Activated T-helper 1 cell treated with anti-CD3 and anti-CD28 coated beads, Interleukin-2, amount 50 U/mL, for 16 hours (primary cell): ENCODE data around the gene TMEM178B.

Experiments
- DNase-seq, 2 donors: peaks; one replicate each; pipeline ENCODE4 v3.0.0-alpha.2; 2020; ENCODE audit warnings: low read depth in 1 of 2, low spot score in 1 of 2

TMEM178B gene

GRCh38 chr7:141460781-141461715 lies 387.2 kb downstream of the TMEM178B start:
- no peak for DNase-seq

- no peak for DNase-seq
These were observed 388.1 kb downstream of the TMEM178B start for GRCh38 chr7:141461924-141462323.

DNA sequence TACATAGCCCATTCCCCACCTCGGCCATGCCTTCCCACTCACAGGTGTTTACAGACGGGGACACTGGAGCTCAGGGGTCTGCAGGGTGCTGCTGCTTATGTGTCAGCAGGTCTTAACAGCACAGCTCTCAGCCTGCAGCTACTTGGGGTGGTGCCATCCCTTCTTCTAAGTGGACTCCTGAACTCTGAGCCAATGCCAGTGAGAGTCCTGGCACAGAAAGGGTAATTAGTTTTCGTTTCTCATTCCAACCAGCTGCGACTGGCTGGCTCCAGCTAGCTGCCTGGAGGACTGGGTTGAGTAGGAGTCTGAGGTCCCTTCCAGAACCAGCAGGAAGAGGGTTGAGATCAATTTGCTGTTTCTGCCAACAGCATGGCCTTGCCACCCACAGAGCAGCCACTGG lies 389.1 kb downstream of the TMEM178B start:
- no peak for DNase-seq

- DNase-seq, result no peak
These were observed 390.1 kb downstream of the TMEM178B start for GRCh38 chr7:141463986-141464385.

- no peak for DNase-seq
These were observed 390.7 kb downstream of the TMEM178B start for GRCh38 chr7:141464551-141464950.

GRCh38 chr7:141466151-141466904 lies 392.5 kb downstream of the TMEM178B start:
- no peak for DNase-seq

DNA sequence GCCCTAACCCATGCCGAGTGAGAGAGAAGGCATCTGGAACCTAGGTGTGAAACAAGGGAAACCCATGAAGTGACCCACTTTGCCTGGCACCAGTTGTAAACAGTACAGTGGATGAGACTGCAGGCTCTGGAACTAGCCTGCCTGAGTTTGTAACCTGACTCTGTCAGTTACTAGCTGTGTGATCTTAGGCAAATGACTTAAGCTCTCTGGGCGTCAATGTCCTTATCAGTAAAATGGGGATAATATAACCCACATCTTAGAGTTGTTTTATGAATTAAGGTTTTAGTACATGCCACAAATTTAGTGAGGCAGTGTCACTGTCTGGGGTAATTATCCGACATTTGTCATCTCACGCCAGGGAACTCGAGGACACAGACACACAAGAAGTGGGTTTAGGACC lies 394.5 kb downstream of the TMEM178B start:
- no peak for DNase-seq

DNA sequence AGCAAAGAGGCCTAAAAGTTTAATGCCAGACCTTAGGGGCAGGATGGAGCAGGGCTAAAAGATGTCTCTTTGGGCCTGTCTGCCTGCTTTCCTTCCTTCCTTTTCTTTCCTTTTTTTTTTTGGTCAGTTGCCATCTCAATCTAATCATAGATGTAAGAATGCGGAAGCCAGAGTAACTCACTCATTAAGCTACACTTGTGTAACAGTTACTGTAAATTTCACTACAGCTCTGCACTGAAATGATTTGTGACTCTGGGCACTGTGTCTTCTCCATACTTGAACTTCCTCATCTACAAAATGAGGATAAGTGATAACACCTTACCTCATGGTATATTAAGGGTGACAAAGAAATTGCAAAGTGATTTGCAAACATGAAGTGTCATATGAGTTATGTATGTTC lies 401.8 kb downstream of the TMEM178B start:
- DNase-seq, result no peak

GRCh38 chr7:141477865-141478264 lies 404.0 kb downstream of the TMEM178B start:
- no peak for DNase-seq

GRCh38 chr7:141478845-141479244 lies 405.0 kb downstream of the TMEM178B start:
- DNase-seq, result no peak

- DNase-seq, result no peak
These were observed 407.1 kb downstream of the TMEM178B start for GRCh38 chr7:141480953-141481352.

DNA sequence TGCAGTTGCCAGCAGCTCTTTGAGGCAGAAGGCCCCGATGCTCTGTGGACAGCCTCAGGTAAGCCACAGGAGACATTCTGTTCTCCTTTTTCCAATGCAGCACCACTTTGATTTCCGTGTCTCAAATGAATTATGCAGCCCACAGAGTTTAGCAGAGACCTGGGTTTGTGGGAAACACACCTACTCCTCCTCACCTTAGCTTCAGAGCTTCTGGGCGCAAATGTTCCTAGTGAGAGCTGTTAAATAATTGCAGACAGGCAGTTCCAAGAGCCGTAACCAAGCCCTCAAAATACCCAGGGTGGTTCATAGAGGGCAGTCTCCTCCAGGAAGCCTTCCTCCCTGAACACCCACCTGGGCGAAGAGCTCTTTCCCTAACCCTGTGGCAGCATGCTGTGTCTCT lies 408.1 kb downstream of the TMEM178B start:
- no peak for DNase-seq

DNA sequence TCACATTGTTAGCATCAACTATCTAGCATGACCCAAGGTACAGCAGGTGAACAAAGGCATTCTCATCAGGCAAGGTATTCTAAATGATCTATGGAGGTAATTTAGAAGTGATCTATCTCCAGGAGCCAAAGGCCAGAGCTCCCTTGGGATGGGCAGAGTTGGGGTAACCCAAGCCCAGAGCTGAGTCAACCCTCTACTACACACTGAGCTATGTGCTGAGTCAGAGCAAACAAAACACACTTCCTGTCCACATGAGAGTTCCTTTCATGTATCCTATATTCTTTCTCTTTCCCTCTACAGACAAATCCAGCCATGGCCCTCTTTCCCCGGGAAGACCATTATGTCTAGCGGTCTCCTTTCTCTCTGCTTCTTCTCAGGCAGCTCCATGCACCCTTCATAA lies 409.2 kb downstream of the TMEM178B start:
- DNase-seq, result no peak

DNA sequence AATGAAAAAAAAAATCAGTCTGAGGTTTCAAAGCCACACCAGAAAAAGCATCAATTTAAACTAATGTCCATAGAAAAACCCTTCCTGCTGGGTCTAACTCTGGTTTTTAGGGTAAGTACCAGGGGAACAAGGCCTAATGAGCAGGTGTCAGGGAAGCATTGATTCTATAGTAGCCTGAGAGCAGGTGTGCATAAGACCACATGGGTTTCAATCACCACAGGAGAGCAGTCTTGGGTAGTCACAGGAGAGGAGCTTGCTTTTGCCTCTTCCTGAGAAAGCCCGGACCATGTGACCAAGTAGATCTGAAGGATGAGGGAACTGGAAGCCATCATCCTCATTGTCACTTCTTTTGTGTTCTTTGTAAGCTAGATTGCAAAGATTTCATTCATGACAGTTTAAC lies 411.0 kb downstream of the TMEM178B start:
- DNase-seq, result no peak

DNA sequence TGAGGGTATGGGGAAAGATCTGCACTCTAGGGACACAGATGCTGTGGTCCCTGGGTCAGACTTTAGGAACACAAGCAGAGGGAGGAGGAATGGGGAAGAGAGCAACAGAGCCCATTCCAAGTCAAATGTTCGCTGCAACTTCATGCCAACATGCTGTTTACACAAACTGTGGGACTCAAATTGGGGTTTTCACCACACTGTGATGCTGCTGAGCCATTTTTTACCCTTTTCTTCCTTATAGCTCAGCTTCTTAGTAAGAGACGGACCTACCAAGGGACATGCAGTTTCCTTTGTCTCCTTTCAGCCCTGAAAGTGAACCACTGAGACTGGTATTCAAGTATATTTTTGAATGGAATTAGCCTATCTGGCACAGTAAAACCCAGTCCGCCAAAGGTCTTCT lies 413.1 kb downstream of the TMEM178B start:
- DNase-seq, result no peak

DNA sequence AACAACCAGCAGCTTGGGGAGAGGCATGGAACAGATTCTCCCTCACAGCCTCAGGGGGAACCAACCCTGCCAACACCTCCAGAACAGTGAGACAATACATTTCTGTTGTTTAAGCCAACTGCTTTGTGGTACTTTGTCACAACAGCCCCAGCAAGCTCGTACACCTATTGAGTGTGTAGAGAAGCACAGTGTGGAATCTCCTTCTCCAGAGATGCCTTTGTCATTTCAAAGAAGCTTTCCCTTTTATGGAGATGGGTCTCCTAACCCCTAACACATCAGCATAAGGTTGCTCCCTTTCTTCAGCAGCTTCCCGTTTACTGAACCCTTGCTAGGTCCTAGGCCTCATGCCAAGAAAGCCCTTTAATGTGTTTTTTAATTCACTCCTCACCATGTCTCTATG lies 416.6 kb downstream of the TMEM178B start:
- no peak for DNase-seq

DNA sequence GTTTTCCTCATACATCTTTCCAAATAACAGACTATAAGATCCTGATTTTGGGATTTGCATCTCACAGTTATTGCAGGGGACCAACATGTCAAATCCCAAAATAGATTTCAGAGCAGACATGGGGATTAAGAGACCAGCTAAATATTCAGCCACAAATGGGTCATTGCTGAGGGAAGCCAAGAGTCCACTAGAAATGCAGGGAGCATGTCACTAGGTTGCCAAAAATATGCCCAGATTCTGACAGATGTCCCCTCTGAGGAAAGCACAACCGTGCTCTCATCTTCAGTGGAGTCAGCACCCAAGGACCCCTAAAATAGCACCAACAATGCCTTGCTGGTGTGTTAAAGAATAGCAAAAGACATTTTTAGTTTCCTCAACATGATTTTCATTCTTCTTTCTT lies 421.2 kb downstream of the TMEM178B start:
- DNase-seq, result no peak

- no peak for DNase-seq
These were observed 423.5 kb downstream of the TMEM178B start for GRCh38 chr7:141497391-141497790.

DNA sequence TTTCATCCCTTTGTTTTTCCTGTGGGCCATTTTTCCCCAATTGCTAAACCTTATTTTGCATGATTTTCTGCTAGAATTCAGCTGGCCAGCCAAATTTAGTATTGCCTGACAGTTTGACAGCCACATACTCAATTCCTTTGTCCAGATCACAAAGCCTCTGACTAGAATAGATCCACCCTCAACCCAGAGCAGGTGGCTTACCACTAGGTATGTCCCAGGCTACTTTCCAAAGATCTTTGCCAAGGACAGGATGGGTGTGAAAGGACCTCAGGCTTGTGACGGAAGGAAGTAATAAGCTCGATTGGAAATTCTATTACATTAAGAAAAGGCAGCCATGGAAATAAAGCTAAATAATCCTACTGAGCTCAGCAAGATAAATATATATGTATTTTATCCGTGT lies 426.7 kb downstream of the TMEM178B start:
- no peak for DNase-seq

- no peak for DNase-seq
These were observed 427.6 kb downstream of the TMEM178B start for GRCh38 chr7:141501451-141501850.

GRCh38 chr7:141511316-141511675 lies 437.4 kb downstream of the TMEM178B start:
- no peak for DNase-seq

DNA sequence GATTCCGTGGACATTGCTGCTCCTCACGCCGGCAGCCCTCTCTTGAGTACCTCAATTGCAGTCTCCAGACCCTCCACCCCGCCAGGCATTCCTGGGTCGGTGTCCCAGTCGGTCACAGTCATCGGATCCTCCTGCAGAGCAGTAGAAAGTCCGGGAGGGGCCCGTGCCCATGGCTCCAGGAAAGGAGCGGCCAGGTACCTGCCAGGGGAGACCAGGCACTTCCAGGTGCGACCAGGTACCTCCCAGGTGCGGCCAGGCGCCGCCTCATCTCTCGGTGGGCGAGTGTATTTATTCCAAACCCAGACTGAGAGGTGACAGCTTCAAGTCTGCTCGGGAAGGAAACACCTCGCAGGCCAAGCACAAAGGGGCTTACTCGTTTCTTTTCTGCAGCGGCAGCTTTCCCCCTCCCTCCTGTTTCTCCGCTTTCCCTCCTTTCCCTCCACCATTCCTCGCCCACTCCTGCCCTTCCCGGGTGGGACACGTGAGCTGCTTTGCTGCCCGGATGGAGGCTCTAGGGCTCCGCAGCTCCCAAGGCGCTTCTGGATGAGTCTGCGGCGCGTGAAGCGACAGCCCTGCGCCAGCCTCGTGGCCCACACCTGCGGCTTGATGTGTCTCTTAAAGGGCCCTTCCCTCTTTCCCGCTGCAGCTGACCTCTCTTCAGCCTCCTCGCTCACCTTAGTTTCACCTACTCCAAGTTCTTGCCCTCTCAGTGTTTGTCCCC lies 438.0 kb downstream of the TMEM178B start:
- DNase-seq, result no peak
